ENCODE data around the gene CHST9.
"Not testable (repeated sequence)": the region's sequence is repeated elsewhere in the genome, so short reads cannot be mapped to it uniquely, and the experiment has no call there.

CHST9 gene

DNA sequence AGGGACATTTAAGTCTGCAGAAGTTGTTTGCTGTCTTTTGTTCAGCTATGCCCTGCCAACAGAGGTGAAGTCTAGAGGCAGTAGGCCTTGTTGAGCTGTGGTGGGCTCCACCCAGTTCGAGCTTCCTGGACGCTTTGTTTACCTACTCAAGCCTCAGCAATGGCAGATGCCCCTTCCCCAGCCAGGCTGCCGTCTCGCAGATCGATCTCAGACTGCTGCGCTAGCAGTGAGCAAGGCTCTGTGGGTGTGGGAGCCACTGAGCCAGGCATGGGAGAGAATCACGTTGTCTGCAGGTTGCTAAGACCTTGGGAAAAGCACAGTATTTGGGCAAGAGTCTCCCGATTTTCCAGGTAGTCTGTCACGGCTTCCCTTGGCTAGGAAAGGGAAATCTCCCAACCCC is 91.8 kb downstream of the CHST9 start:
- not testable (repeated sequence) for DNase-seq (ENCODE audit: low spot score)

DNA sequence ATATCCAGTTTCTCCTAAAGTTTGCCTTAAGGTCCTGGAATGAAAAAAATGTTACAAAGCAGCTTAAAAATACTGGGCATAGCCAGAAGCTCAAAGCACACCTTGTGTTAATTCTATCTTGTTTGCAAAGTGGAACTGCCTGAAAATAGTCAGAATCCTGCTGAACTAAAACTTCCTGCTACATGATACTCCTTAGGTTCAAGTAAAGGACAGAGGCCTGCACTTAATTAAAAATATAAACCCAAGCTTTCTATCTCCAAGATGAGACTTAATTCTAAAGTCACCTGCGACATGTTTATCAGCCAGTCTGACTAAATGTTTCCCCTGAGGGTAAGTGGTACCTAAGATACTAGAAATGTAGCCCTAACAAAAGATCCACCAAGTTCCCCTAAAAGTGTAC is 103.4 kb downstream of the CHST9 start:
- DNase-seq (ENCODE audit: low spot score): no peak

DNA sequence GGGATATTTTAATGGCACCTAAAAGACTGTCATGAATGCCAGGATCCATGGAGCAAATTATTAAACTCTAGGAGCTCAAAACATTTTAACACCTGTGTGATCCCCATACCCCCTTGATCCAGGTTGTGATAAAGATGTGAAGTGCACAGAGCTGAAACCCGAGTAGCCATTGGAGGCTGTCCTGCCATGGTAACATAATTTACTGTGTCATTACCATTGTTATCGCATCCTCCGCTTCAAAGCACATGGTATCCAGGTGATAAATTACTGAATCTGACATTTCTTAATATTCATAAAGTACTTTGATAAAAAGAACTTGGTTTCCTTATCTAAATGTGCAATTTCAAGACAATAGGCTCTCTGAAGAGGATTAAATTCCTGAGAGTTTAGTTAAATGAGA is 109.3 kb downstream of the CHST9 start:
- DNase-seq (ENCODE audit: low spot score): no peak

DNA sequence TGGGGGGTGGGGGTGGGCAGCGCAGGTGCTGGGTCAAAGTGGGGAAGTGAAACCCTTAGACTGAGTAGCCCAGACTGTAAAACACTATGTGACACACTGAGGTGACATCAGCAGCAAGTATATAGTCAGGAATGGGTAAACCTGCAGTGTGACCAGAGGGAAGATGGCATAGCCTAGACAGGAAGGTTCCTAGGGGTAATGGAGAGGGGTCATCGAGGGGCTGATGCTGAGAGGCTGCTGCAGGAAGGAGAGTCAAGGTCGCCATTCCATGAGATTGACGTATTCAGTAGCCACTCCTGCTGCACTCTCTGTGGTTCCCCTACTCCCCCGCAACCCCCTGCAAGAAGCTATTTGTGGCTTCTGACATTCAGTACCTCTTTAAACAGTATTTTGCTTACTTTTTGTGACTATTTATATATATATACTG is 111.7 kb downstream of the CHST9 start:
- DNase-seq (ENCODE audit: low spot score): no peak

DNA sequence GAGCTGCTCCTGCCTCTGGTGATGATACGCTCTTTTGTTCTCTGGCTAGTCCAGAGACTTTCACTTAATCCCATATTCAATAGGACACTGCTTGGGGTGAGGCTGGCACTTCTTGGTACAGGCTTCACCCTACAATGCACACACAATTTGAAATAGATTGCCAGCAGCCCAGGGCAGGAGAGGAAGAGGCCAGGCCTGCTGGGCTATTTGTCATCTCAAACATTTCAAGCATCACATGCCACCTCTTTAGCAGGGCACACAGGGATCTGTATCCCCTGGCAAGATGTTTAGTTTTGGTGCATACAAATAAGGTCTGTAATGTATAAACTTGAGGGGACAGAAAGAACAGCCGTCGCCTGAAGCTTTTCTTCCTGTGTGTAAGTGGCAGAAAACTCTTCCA is 120.4 kb downstream of the CHST9 start:
- no peak for DNase-seq (ENCODE audit: low spot score)

DNA sequence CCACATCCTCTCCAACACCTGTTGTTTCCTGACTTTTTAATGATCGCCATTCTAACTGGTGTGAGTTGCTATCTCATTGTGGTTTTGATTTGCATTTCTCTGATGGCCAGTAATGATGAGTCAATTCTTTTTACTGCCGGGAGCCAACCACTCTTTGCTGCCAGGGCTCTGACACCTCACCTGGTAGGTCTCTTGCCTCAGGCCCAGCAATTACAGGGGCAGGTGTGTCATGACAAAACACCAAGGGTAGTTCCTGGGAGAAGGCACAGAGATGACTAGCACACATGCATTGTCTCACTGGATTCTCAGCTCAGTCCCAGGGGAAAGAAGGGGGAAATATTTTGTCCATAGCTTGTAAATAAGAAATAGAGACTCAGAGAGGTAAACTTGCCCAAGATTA is 122.3 kb downstream of the CHST9 start:
- DNase-seq (ENCODE audit: low spot score): no peak

DNA sequence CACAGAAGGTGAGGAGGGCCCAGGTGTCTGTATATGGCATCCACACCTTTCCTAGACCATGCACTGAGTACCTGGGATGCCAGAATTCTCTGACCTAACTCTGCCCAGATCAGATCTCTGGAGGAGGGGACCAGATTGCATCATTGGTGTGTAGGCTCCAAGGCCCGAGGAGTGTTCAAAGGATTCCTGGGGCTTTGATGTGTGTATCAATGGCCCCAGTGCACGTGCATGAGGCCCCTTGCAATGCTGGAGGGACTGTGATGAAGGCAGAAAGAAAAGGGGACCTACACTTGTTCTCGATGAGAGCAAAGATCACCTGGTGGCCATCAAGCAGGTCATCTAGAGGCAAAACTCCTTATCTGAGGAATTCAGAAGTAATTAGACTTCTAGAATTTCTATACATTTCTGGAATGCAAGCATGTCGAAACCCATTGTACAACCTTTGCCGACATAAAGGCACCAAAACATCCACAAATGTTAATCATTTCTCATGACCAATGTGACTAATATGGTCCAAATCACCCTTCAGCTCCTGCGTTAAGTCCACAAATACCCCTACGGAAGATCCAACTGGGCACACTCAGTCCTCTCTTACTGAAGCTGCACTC is 123.5 kb downstream of the CHST9 start:
- DNase-seq (ENCODE audit: low spot score): no peak

DNA sequence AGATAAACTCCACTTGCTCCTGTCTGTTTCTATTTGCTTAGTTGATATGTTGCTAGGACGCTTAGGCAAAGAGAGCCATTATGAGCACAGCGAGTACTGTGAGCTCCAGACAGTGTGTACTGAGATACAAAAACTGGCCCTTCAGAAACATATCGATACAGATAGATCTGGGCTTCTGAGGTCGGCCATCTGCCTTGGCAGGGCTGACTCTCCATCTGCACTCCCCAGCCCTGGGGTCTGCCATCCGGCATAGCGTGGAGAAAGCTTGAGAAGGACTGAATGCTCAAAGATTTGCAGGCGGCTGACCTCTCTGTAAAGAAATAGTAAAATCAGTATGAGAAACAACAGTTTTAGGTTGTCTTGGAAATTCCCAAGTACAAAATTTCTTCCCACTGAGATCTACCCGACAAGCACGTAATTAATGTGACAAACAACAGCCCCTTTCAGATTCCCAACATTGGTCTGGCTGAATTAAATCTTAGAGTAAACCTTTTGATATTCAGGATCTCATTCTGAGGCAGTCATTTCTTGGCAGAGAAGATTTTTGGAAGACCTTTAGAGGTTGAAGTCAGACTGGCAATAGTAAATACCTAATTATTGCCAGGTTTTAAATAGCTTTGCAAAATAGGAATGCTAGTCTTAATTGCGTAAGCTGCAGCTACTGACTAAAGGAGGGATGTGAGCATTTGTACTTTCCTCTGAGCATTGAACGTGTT is 127.4 kb downstream of the CHST9 start:
- DNase-seq (ENCODE audit: low spot score): no peak

DNA sequence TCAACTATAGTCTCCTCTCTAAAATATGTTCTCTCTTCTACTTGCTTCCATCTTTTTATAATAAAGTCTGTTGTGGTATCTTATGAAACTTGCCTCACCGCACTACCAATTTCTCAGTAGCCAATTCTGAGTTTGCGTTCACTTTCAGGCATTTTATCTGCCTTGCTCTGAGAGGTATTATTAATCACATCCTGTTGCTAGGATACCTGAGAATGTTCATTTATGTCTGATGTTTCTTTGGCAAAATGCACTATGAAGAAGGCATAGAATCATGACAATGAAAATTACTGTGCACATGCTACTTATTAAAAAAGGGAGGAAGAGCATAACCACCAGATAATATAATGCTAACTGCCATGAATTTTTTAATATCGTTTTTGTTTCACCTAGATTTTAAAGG is 130.2 kb downstream of the CHST9 start:
- DNase-seq (ENCODE audit: low spot score): no peak

DNA sequence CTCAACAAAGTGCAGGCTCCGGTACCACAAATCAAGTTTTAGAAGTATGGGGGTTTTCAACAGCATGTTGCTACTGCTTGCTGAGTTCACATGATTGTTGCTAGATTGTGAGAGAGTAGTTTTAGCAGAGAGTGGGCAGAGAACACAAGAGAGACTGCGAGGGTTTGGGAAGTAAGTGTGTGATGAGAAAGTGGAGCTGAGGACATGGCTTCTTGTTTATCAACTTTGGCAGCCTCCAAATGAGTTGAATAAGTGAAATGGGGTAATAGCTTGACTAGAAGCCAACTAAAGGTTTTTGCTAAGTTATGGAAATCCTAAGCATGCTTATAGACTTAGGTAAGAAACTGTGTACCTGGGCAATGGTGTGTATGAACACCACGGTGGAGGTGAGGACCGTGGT is 135.1 kb downstream of the CHST9 start:
- no peak for DNase-seq (ENCODE audit: low spot score)

DNA sequence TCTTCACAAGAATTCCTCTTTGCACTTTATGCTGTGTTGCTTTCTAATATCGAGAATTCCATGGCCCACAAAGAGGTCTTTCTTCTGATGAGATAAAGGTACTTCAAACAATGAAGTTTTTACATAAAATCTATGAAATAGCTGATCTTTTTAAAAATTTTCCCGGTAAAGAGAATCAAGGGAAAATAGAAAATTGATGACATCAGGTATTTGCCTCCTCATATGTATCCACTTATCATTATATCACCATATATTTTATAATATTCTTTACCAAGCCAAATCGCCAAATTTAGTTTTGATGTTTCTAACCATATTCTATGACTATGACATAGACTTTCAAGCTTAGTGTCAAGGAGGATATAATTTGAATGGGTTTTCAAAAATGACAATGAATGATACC is 139.8 kb downstream of the CHST9 start:
- DNase-seq (ENCODE audit: low spot score): no peak

DNA sequence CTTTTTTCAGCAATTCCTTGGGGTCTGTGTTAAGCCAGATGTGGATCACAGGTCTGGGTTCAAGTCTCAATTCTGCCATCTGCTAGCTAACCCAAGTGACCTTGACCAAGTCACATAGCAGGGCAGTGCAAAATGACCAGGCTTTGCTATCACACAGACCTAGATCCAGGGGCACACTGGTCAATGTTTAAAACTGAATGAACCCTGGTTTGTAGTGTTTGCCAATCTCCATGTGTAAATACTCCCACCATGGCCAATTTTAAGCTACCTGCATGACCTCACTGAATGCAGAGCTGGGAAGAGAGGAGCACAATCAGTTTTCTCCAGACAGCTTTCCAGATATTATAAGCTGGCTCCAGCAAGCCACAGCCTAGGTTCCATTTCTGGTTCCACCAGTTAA is 142.9 kb downstream of the CHST9 start:
- no peak for DNase-seq (ENCODE audit: low spot score)

DNA sequence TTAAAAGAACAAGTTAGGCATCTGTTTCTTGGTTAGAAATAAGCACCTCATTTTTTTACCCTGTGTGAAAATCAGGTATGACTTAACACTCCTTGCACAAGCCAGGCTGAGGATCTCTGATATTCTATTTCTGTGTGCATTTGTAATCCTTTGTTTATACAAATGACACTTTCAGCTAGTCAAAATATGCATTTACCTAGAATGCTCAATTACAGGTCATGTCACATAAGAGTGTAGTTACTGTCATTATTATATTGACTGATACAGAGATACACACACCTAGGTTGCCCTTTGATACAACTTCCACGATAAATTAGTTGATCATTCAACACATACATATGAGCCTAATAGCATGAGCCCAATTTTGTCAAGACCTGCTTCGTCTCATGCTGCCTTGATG is 144.3 kb downstream of the CHST9 start:
- no peak for DNase-seq (ENCODE audit: low spot score)

DNA sequence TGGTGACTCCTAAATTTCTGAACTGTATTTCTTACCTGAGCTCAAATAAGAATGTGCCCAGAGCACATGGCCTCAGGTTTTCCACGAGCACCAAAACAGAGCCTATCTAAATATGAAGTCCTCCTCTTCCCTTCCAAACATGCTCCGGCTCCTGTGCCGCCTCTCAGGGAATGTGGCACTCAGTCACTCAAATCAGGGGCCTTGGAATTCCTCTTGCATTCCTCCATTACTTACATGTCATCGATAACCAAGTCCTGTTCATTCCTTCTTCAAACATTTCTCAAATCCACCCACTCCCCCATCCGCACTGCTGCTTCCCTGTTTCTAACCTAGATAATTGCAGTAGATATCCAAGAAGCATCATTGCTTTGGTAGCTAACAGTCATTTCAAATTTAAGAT is 151.4 kb downstream of the CHST9 start:
- DNase-seq (ENCODE audit: low spot score): no peak

DNA sequence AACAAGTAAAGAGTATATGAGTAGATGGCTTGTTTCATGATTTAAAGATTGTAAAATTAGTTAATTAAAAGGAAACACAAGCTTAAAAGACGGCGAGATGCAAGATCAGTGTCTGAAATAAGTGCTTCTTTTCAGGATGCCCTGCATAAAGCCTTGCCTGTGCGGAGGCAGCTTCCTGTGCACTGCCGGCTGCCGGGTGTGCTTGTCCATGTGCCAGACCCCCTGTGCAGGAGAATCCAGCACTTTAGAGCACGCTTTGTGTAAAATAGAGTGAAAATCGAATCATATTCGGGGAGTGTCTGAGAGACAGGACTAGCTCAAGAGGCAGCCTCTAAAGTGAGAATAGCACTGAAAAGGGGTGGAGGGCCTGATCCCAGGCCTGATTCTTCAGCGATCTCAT is 154.7 kb downstream of the CHST9 start:
- no peak for DNase-seq (ENCODE audit: low spot score)

DNA sequence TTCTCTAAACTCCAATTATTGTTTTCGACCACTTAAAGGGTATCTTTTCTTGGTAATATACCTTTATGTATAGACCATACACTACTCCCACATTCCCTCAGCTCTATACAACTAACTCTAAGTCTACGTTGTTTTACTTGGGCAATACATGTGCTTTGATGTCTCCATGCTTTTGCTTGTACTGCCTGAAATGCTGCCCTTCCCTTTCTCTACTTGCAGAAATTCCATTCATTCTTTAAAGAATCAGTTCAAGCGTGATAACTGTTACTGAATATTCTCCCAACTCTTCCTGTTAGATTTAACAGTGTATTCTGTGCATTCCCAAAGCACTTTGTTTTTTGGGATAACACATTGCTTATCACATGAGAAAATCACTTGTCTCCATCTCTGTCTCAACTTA is 162.6 kb downstream of the CHST9 start:
- DNase-seq (ENCODE audit: low spot score): no peak

DNA sequence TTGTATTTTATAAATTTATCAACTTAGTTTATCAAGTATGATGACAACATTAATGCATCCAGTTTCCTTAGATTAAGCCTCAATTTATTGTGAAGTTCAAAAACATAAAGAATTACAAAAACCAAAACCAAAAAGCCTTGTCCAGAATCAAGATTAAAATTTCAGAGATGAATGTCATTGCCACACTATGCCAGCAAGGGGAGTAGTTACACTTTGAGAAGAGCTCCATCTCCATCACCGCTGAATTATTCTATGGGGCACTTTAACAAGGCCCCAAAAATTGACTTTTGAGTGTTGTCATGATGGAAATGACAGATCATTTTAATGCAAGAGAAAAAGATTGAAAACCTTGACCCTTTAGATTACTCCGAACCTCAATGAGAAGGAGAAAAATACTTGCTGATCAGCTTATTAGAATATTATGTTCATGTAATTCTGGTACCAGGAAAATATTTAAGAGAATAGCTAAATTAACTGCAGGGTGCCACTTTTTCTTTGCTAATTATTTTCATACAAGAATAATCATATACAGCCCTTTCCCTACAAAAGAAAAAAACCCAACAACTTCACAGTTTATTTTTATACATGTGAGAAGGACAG is 167.1 kb downstream of the CHST9 start:
- no peak for DNase-seq (ENCODE audit: low spot score)

DNA sequence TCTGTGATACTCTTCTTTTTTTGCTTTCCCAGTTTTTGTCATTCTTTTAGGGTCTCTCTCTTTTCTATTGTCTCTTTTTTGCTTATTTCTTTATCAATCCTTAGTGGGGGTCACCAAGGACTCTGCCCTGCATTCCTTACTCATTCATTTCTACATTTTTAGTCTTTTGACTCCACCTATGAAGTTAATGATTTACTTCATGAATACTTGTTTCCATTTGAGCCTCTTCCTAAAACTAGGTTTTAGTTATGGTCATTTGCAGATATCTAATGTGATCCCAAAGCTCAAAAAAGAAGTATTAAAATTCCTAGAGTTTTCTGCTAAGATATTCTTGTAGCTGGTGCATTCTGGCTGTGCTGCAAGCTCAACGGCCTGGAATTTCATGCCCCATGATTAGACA is 170.3 kb downstream of the CHST9 start:
- no peak for DNase-seq (ENCODE audit: low spot score)

DNA sequence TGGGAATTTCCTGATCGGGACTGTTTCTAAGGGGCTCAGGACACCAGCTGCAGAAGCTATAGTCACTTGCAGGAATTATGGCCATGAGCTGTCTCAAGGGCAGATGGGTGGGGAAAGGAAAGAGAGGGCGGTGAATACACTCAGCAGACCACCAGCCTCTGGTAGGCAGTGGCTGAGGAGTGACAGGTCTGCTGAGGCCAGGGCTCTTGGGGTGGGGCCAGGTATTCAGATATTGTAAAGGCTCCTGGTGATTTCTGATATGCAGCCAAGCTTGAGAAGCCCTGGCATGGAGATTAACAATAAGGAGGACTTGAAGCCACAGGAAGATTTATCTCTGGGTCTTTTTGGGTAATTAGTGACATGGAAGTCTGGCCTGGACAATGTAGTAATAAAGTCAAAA is 174.3 kb downstream of the CHST9 start:
- no peak for DNase-seq (ENCODE audit: low spot score)

DNA sequence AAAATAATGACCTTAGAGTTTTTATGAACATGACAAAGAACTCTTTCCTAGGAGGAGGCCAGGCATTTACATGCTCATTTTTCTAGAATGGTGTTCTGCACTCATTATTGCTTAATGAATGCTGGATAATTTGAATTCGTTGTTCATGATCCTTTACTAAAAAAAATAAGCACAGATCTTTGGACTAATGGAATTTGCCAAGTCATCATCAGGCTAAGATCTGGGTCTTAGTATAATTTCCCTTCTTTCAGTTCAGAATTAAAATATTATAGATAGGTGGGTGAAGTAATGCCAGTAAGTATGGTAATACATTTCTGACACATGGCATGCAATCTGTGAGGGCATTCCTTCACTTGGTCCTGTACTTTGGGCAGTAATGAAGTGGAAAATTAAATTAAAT is 175.8 kb downstream of the CHST9 start:
- DNase-seq (ENCODE audit: low spot score): no peak

DNA sequence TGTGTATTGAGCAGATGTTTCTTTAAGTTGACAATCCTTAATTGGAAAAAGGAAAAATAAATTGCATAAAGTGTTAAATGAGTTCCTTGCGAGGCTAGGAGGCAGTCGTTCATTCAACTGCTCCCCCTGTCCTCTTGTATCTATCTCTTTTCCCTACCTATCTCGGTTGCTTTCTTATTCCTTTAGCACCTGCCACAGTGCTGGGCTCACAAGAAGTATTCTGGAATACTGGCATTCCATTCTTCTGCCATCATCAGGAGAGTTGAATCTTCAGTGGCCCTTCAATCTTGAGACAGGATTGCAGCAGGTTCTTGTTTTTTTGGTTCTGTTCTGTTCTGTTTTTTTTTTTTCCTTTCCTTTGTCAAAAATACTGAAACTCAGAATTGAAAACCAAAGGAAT is 176.5 kb downstream of the CHST9 start:
- DNase-seq (ENCODE audit: low spot score): no peak

DNA sequence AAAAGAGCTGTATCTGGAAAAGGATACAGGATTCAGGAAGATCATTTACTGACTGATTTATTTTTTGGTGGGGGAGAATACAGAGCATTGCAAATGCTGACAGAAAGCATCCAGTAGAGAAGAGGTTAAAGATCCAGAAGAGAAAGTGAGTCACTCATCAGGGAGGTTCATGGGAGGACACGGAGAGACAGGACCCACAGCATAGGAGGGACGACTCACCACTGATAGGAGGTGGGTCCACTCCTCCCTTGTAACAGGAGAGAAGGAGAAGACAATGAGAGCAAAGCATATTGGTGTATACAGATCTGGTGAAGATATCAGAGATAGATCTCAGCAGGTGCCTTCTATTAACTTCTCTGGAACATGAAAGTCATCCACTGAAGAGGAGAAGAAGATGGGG is 177.2 kb downstream of the CHST9 start:
- no peak for DNase-seq (ENCODE audit: low spot score)

DNA sequence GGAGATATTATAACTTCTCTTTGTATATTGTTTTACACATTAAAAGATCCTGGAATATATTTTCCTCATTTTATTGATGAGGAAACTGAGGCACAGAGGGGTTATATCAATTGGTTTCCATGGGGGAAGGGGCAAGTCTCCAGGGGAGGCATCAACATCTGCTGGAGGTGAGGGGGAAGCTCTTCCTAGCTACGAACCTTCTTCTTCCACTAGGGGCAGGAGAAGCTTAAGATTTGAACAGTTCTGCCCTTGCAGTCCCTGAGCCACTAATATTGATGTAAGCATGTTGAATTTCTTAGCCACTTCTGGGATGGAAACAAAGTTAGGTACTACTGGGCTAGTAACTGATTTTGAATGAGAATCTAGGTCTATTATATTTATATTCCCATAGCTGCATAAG is 179.5 kb downstream of the CHST9 start:
- no peak for DNase-seq (ENCODE audit: low spot score)
